Keratinocyte (primary cell): ENCODE measurements around the gene BACH1.

ENCODE experiments used
- EZH2 ChIP-seq: IDR thresholded peaks from one replicate; pipeline ENCODE4 v1.6.1; 2012; ENCODE audit warnings: inconsistent platforms, mild to moderate bottlenecking, low read length, moderate library complexity
- TF ChIP-seq, protein P1 (sequence below), 3 experiments: IDR thresholded peaks in 1 of 3; conservative IDR thresholded peaks in 1 of 3; optimal IDR thresholded peaks in 1 of 3; 2 replicates in 2 of 3; 3 replicates in 1 of 3; pipeline versions ENCODE3 to v1.5.1; 2011; ENCODE audit warnings: low read length in 3 of 3, mild to moderate bottlenecking in 3 of 3, moderate library complexity in 2 of 3, control low read depth in 1 of 3, inconsistent platforms in 1 of 3; ENCODE audit not compliant: insufficient read depth in 2 of 3; ENCODE audit errors: extremely low read depth in 1 of 3

DNA sequence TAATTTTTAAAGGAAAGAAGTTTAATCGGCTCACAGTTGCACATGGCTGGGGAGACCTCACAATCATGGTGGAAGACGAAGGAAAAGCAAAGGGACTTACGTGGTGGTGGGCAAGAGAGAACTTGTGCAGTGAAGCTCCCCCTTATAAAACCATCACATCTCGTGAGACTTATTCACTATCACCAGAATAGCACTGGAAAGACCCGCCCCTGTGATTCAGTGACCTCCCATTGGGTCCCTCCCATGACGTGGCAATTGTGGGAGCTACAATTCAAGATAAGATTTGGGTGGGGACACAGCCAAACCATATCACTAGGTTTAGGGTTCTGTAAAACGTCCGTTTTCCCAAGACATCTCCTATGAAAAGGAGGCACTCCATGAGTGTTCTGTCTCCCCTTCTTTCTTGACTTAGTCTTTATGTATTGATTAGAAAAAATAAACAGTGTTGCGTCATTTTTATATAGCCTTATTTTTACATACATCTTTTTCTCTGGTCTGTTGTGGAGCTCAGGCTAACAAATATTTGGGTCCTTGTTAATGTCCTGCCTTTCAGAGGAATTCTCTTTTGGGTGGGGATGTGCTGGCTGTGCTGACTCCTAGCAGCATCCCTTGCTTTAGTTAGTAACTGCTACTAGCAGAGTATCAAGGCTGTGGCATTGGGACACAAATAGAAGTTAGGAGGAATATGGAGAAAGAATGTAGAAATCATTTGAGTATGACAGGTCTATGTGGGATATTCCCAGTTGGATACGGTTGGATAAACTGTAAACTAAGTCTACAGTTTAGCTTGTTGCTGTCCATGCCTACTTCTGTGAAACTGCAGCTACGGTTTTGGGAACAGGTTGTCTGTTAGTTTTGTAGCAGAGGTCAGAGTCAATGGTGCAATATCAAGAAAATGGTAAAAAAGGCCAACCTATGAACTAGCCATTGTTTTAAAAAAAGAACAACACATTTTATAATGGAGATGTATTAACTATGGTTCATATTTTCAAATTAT, 23.5 kb downstream of the BACH1 start:
- TF ChIP-seq, protein P1, sequence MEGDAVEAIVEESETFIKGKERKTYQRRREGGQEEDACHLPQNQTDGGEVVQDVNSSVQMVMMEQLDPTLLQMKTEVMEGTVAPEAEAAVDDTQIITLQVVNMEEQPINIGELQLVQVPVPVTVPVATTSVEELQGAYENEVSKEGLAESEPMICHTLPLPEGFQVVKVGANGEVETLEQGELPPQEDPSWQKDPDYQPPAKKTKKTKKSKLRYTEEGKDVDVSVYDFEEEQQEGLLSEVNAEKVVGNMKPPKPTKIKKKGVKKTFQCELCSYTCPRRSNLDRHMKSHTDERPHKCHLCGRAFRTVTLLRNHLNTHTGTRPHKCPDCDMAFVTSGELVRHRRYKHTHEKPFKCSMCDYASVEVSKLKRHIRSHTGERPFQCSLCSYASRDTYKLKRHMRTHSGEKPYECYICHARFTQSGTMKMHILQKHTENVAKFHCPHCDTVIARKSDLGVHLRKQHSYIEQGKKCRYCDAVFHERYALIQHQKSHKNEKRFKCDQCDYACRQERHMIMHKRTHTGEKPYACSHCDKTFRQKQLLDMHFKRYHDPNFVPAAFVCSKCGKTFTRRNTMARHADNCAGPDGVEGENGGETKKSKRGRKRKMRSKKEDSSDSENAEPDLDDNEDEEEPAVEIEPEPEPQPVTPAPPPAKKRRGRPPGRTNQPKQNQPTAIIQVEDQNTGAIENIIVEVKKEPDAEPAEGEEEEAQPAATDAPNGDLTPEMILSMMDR (optimal IDR thresholded peaks at IDR 0.05 in 1 of 3, IDR thresholded peaks at IDR 0.05 in 1 of 3, conservative IDR thresholded peaks at IDR 0.05 in 1 of 3; ENCODE audit: extremely low read depth in 1 of 3, insufficient read depth in 2 of 3, low read length in 3 of 3): no peak
- no peak for TF ChIP-seq EZH2
